Activated CD8-positive, alpha-beta memory T cell treated with anti-CD3 and anti-CD28 coated beads for 36 hours (primary cell): Measurements from ENCODE around the gene CNOT11. TPM values are rescaled to one million over a fixed set of nuclear protein-coding genes. Genes with fewer than 3 reads are reported as not detected.

Experiments
- CTCF ChIA-PET: fragments of 350-600 bp; sonication (Branson Sonifier 250); formaldehyde crosslinking; loops from one replicate; lab custom pipeline; 2021; ENCODE audit warnings: antibody characterized with exemption; lab: Charles Lee
- POLR2A ChIA-PET: fragments of 350-600 bp; sonication (Branson Sonifier 250); formaldehyde crosslinking; loops from one replicate; lab custom pipeline; 2021; ENCODE audit warnings: antibody characterized with exemption; lab: Charles Lee
- total RNA-seq, 2 experiments: library from RNA; stranded (reverse); gene quantifications; one replicate each; pipeline ENCODE4 v1.2.3, GENCODE V29; 2021

The CNOT11 gene
- total RNA-seq, 2 experiments from 2014 or later: 65.2 to 68.7 TPM

- ChIA-PET CTCF (no interaction called here), POLR2A (no interaction called here)
Observed at GRCh38 chr2:101265893-101266499, 13.3 kb downstream of the CNOT11 start.

DNA sequence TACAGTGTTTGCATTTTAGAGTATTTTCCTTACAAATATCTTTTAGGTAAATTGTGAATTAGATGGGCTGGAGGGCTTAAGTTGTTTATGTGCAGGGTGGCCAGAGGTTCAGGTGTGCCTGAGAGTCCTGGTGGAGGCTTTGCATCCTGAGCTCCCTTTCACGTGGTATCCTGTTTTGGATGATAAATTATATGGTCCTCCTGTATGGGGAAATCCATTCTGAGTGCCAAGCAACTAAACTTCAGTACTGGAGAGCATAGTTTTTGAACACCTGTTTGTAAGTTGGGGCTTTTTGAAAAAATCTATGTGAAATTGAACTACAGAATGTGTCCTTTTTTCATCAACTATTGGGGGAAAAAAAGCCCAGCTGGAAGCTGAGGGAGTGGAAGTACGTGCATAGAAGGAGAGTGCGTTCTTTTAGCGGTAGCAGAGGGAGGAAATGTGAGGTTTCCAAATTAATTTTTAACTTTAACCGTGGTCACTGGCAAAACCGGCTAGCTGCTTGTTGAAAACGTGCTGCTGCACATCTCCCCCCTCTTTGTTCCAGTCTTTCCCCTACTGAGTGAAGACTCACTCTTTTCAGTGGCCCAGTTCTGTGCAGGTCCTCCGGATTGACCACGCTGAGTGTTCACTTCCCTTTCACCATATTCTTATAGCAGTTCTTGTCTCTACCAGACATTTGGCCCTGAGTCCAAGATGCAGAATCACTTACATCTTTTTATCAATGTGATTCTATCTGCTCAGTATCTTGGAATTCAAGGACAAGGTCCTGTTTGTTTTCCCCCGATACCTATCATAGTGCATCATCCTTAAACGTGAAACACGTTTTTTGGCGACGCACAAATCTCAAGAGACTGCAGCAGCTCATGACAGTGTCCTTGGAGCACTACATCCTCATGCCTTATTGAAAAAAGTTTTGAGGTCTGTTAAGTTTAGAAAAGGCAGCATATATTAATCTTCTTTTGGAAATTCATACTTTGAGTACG lies 15.3 kb downstream of the CNOT11 start:
- ChIA-PET POLR2A (no interaction called here), CTCF (no interaction called here)

DNA sequence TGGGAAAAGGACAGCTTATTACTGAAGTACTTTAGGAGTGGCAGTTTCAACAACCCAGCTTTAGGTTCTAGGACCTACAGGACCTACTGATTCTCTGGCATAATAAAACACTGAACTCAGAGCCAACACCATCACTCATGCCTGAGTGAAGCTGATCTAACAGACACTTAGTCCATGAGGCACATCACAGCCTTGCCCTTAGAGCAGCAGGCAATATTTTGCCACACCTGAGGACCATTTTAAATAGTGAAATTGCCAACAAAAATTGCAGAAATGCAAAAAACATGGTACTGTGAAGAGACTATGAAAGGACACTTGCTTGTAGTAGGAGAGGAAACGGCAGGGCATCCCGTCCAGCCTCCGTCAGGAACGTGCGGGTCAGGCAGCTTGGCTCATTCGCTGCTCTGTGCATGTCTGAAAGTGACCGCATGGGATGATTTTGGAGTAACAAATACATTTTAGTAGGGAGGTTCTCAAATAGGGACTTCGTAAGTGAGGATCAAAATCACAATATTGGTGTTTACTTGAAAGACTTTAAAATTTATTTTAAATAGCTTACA lies 18.1 kb downstream of the CNOT11 start:
- ChIA-PET CTCF (interaction anchor here (0.6 to 1.8 kb wide), 3 partner anchors 14 to 31 kb away, joined by 3 to 5 read pairs (median 3); no protein-coding TSS in a partner anchor), POLR2A (interaction anchor here (1.1 to 1.5 kb wide), 2 partner anchors 17 to 38 kb away, joined by 5 to 8 read pairs; partner anchors contain the start of gene RNF149)

DNA sequence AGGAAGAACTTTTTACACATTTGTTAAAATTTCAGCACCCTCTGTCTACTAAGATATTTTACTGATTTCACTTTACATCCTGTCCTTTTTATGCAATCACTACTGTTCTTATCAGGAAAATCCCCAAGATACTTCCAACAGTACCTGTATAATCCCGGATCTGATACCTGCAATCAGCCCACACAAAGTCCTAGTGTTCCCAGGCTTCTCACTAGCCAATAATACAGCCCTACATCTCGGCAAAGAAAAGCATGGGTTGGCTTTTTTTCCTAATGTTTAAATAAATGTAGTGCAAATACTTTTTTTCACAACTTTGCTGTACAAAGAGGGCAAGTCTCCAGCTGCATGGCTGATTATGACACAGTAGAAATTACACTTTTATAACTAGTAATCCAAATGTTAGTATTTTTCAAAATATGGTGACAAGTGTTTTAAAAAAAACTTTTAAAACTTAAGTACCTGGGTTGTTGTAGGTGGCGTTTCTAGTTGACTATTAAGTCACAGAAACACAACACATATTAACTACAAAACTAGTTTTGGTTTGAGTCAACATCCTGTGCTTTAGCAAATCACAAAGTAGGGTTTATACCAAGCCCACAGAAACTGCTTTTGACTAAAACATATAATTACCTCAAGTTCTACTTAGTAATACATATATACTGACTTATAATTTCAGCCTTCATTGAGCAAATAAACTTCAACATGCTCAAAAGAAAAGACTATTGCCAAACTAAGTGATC lies 19.5 kb downstream of the CNOT11 start:
- POLR2A ChIA-PET: interaction anchor here (0.7 kb wide), 1 partner anchor 255 kb away, joined by 5 read pairs; no protein-coding TSS in a partner anchor
- CTCF ChIA-PET: interaction anchor here (0.7 to 1.8 kb wide), 3 partner anchors 10 to 243 kb away, joined by 3 to 5 read pairs (median 4); no protein-coding TSS in a partner anchor

DNA sequence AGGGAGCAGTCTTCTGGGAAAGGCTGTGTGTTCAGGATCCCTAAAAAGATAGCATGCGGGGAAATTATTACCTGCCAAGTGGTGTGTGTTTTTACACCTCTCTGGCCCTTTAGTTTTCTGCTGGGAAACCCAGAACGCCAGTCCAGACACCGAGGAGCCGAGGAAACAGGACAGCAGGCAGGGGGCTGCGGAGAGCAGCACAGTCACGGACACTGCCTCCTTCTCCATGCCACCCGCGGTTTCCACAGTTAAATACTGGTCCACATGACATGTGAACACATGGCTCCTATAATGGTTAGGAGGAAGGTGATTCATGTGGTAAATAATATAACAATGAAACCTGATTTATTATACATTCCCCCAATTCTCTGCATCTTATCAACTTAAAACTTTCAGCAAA lies 20.4 kb downstream of the CNOT11 start:
- ChIA-PET POLR2A (no interaction called here), CTCF (no interaction called here)

DNA sequence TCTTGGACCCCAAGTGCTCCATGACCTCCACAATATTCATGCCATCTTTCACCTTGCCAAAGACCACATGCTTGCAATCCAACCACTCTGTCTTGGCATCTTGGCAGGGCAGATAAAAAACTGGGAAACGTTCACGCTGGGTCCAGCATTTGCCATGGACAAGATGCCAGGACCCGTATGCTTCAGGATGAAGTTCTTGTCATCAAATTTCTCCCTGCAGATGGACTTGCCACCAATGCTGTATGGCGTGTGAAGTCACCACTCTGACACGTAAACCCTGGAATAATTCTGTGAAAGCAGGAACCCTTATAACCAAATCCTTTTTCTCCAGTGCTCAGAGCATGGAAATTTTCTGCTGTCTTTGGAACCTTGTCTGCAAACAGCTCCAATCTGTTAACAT lies 21.5 kb downstream of the CNOT11 start:
- ChIA-PET POLR2A (interaction anchor here (0.7 kb wide), 1 partner anchor 777 kb away, joined by 3 read pairs; no protein-coding TSS in a partner anchor), CTCF (no interaction called here)

DNA sequence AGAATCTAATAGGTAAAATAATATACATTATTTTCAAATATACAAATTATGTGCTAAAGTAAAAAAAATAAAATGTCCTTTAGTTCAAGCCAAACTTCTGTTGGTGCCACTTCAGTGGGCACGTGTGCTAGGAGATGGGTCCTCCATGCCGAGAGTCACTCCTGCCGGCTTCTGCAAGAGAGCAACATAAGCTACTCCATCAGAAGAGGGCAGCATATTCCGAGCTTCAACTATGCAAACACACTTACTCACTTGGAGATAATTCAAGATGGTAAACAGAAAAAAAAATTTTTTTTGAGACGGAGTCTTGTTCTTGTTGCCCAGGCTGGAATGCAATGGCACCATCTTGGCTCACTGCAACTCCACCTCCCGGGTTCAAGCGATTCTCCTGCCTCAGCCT lies 24.4 kb downstream of the CNOT11 start:
- POLR2A ChIA-PET: no interaction called here
- CTCF ChIA-PET: no interaction called here

- POLR2A ChIA-PET: no interaction called here
- CTCF ChIA-PET: no interaction called here
Observed at GRCh38 chr2:101278925-101279324, 26.2 kb downstream of the CNOT11 start.

DNA sequence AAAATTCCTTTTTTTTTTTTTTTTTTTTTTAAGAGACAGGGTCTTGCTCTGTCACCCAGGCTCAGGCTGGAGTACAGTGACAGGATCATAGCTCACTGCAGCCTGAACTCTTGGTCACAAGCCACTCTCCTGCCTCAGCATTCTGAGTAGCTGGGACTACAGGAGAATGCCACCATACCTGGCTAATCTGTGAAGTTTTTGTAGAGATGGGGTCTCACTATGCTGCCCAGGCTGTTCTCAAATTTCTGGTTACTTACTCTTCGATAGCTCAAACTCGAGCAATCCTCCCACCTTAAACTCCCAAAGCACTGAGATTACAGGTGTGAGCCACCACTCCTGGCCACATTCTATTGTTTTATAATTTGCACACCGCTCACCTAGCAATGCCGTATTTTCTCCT lies 28.8 kb downstream of the CNOT11 start:
- POLR2A ChIA-PET: interaction anchor here (1.3 kb wide), 1 partner anchor 24 kb away, joined by 4 read pairs; no protein-coding TSS in a partner anchor
- CTCF ChIA-PET: no interaction called here

GRCh38 chr2:101282980-101283379 lies 30.3 kb downstream of the CNOT11 start:
- ChIA-PET POLR2A (no interaction called here), CTCF (no interaction called here)

- POLR2A ChIA-PET: no interaction called here
- CTCF ChIA-PET: no interaction called here
Observed at GRCh38 chr2:101286684-101287083, 34.0 kb downstream of the CNOT11 start.

DNA sequence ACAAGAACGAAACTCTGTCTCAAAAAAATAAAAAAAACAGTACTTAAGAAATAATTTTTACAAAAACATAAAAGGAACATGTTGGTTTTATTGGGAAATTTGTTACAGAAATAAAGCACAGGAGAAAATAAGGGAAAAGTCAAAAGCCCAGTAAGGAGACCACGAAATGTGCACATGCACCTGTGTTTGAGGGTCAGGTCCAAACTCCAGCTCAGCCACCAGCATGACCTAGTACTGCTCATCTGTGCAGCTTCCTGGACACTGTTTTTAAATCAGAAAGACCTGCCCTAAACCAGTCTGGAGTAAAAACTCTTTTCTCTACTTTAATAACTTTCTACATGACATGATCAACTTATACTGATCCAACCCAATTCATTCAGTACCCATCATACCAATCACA lies 34.6 kb downstream of the CNOT11 start:
- ChIA-PET CTCF (interaction anchor here (0.7 kb wide), 1 partner anchor 34 kb away, joined by 5 read pairs; no protein-coding TSS in a partner anchor), POLR2A (no interaction called here)

GRCh38 chr2:101290711-101291110 lies 38.0 kb downstream of the CNOT11 start:
- CTCF ChIA-PET: no interaction called here
- POLR2A ChIA-PET: interaction anchor here (0.7 kb wide), 1 partner anchor 38 kb away, joined by 3 read pairs; the partner anchor contains the start of gene CNOT11

DNA sequence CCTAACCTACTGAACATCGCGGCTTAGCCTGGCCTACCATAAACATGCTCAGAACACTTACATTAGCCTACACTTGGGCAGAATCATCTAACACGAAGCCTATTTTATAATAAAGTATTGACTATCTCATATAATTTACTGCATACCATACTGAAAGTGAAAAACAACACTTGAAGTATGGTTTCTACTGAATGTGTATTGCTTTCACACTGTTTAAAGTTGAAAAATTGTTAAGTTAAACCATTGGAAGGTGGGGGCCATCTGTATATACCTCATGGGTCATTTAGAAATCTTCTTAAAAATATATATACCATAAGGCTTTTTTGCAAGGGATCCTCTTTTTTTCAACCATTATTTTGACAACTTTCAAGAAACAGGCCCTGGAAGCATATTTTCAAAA lies 39.3 kb downstream of the CNOT11 start:
- CTCF ChIA-PET: no interaction called here
- POLR2A ChIA-PET: no interaction called here

DNA sequence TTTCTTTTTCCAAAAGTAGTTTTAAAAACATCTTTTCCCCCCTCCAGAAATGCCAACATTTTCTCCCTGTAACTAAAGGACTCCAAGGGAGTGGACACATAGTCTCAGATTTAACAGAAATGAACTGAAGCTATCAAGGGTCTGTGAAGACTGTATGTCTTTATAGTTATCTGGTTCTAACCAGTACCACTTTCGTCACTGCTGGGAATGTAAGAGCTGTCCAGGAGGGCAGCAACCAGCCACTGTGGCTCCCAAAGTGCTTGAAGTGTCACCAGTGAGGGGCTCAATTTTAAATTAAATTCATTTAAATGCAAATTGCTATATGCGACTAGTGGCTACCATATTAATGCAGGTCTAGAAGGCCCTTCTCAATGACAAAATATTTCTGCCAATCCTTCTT lies 40.9 kb downstream of the CNOT11 start:
- ChIA-PET CTCF (interaction anchor here (0.7 kb wide), 1 partner anchor 40 kb away, joined by 5 read pairs; no protein-coding TSS in a partner anchor), POLR2A (no interaction called here)

DNA sequence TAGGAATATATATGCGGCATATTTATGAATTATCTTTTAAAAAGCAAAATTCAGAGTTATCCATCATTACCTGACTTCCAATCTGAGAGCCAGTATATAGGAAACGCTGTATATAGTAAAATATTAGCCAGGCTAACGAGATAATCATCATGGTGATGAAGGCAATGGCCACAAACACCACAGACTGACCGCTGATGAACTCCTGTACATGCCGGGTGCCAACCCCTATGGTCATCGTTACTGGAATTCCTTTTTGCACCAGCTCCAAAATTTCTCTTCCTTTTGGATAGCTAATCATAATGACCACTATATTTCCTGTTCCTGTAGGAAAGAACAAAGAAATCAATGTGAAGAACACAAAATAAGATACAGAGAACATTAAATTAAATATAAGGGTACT lies 42.2 kb downstream of the CNOT11 start:
- CTCF ChIA-PET: interaction anchor here (0.7 kb wide), 1 partner anchor 37 kb away, joined by 3 read pairs; no protein-coding TSS in a partner anchor
- POLR2A ChIA-PET: no interaction called here

DNA sequence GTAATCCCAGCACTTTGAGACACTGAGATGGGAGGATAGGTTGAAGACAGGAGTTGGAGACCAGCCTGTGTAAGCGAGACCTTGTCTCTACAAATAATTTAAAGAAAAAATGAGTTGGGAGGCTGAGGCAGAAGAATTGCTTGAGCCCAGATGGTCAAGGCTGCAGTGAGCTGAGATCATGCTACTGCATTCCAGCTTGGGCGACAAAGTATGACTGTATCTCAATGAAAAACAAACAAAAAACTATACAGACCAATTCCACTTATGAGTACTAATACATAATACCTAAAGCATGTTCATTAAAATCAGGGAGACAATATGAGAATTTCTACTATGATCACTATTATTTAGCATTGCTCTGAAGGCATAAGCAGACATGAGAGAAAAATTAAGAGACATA lies 43.2 kb downstream of the CNOT11 start:
- ChIA-PET POLR2A (no interaction called here), CTCF (no interaction called here)

- ChIA-PET CTCF (no interaction called here), POLR2A (no interaction called here)
Observed at GRCh38 chr2:101296371-101296770, 43.7 kb downstream of the CNOT11 start.

GRCh38 chr2:101297383-101297782 lies 44.7 kb downstream of the CNOT11 start:
- POLR2A ChIA-PET: no interaction called here

More at GRCh38 chr2:101297383-101297782, 44.7 kb downstream of the CNOT11 start:
- CTCF ChIA-PET: no interaction called here
